BLaER1 treated with 17β-estradiol and CSF1 and Interleukin-3, amounts not matched to agents 10 nM and 100 nM (cell line): ENCODE data around the gene ATP11A.

Experiments used
- H3K27ac ChIP-seq, 11 experiments: shearing (Covaris generic); formaldehyde crosslinking; 2 replicates each; pipeline ENCODE4 v1.8.1; 2022
- H3K27me3 ChIP-seq, 11 experiments: shearing (Covaris generic); formaldehyde crosslinking; 2 replicates each; pipeline ENCODE4 v1.8.1; 2022
- H3K36me3 ChIP-seq, 11 experiments: shearing (Covaris generic); formaldehyde crosslinking; 2 replicates each; pipeline ENCODE4 v1.8.1; 2022
- H3K4me1 ChIP-seq, 10 experiments: shearing (Covaris generic); formaldehyde crosslinking; 2 replicates each; pipeline ENCODE4 v1.8.1; 2022
- H3K4me2 ChIP-seq, 11 experiments: shearing (Covaris generic); formaldehyde crosslinking; 2 replicates each; pipeline ENCODE4 v1.8.1; 2022
- H3K4me3 ChIP-seq, 10 experiments: shearing (Covaris generic); formaldehyde crosslinking; 2 replicates each; pipeline ENCODE4 v1.8.1; 2022
- H3K9ac ChIP-seq, 11 experiments: shearing (Covaris generic); formaldehyde crosslinking; 2 replicates each; pipeline ENCODE4 v1.8.1; 2022
- H3K9me3 ChIP-seq, 11 experiments: shearing (Covaris generic); formaldehyde crosslinking; replicated peaks in 1 of 11; 2 replicates each; pipeline ENCODE4 v1.8.1; 2022
- H4K20me1 ChIP-seq, 11 experiments: shearing (Covaris generic); formaldehyde crosslinking; 2 replicates each; pipeline ENCODE4 v1.8.1; 2022
- Cebpa-rat ChIP-seq, 11 experiments: shearing (Covaris generic); IDR thresholded peaks; 2 replicates each; pipeline ENCODE4 v1.8.1; 2022

Gene ATP11A

GRCh38 chr13:112777637-112778406 lies 88.0 kb downstream of the ATP11A start:
- H3K4me3 ChIP-seq: no peak overlapping the region
- H3K36me3 ChIP-seq: peaks cover 0 to 56% (median 9%) of the 10 kb centered on the region in 11 experiments; a peak in 10 of 22 replicates
- peak overlapping the region in 10 of 11 experiments; percentile 12 to 66 (median 50); a peak in 19 of 22 replicates for H3K4me2 ChIP-seq
- H3K9me3 ChIP-seq: no peaks in the 10 kb centered on the region
- no peak for TF ChIP-seq Cebpa-rat (IDR thresholded peaks at IDR 0.05)
- peaks cover 98 to 100% (median 100%) of the 10 kb centered on the region in 11 experiments for H4K20me1 ChIP-seq
- H3K4me1 ChIP-seq: peaks cover 14 to 74% (median 66%) of the 10 kb centered on the region in 10 experiments; a peak in 18 of 20 replicates
- H3K27me3 ChIP-seq: no peaks in the 10 kb centered on the region
- H3K9ac ChIP-seq: no peak overlapping the region
- no peak overlapping the region; a peak in 1 of 22 replicates for H3K27ac ChIP-seq

- no peak overlapping the region for H3K4me3 ChIP-seq
- peaks cover 3 to 57% (median 13%) of the 10 kb centered on the region in 11 experiments; a peak in 19 of 22 replicates for H3K36me3 ChIP-seq
- H3K27me3 ChIP-seq: no peaks in the 10 kb centered on the region
- no peak overlapping the region for H3K27ac ChIP-seq
- no peak for TF ChIP-seq Cebpa-rat (IDR thresholded peaks at IDR 0.05)
- peaks cover 96 to 100% (median 100%) of the 10 kb centered on the region in 11 experiments for H4K20me1 ChIP-seq
- H3K4me1 ChIP-seq: peaks cover 14 to 67% (median 62%) of the 10 kb centered on the region in 10 experiments; a peak in 18 of 20 replicates
- H3K4me2 ChIP-seq: no peak overlapping the region; a peak in 2 of 22 replicates
- peaks cover 0 to 3% (median 0%) of the 10 kb centered on the region in 11 experiments; a peak in 1 of 22 replicates for H3K9me3 ChIP-seq
- H3K9ac ChIP-seq: no peak overlapping the region
These were observed 90.2 kb downstream of the ATP11A start for GRCh38 chr13:112779856-112780604.

DNA sequence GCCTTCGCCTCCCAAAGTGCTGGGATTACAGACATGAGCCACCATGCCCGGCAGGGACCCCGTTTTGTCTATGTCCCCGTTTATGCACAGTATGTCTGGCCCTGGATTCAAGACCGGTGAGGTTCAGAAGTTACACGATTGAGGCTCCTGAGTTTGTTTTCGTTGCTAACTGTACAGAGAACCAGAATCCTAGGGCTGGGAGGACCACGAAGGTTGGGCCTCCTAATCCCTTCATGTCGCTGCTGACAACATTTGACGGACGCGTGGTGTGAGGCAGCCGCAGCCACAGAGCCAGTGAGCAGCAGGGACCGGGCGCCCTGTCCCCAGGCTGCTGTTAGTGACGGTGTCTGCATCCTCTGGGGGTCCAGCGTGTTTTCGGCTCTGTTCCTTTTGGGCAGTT lies 91.4 kb downstream of the ATP11A start:
- H4K20me1 ChIP-seq: peaks cover 85 to 95% (median 94%) of the 10 kb centered on the region in 11 experiments
- peaks cover 14 to 58% (median 54%) of the 10 kb centered on the region in 10 experiments; a peak in 18 of 20 replicates for H3K4me1 ChIP-seq
- TF ChIP-seq Cebpa-rat (IDR thresholded peaks at IDR 0.05): no peak
- no peak overlapping the region for H3K27ac ChIP-seq
- no peak overlapping the region for H3K9ac ChIP-seq
- no peaks in the 10 kb centered on the region for H3K27me3 ChIP-seq
- H3K4me3 ChIP-seq: no peak overlapping the region
- peak overlapping the region in 6 of 11 experiments; percentile 24 to 65 (median 40); a peak in 10 of 22 replicates for H3K4me2 ChIP-seq
- peaks cover 0 to 12% (median 0%) of the 10 kb centered on the region in 11 experiments; a peak in 6 of 22 replicates for H3K9me3 ChIP-seq
- peaks cover 11 to 63% (median 20%) of the 10 kb centered on the region in 11 experiments for H3K36me3 ChIP-seq

- H3K4me2 ChIP-seq: peak overlapping the region in 9 of 11 experiments; percentile 5 to 65 (median 41); a peak in 14 of 22 replicates
- peaks cover 16 to 69% (median 26%) of the 10 kb centered on the region in 11 experiments for H3K36me3 ChIP-seq
- H3K27me3 ChIP-seq: no peaks in the 10 kb centered on the region
- H3K4me1 ChIP-seq: peaks cover 9 to 51% (median 48%) of the 10 kb centered on the region in 10 experiments; a peak in 18 of 20 replicates
- H3K9me3 ChIP-seq: peaks cover 5 to 18% (median 6%) of the 10 kb centered on the region in 11 experiments; a peak in 18 of 22 replicates
- H4K20me1 ChIP-seq: peaks cover 78 to 88% (median 87%) of the 10 kb centered on the region in 11 experiments
- peak overlapping the region in 2 of 11 experiments; percentile 4 to 18; a peak in 2 of 22 replicates for H3K9ac ChIP-seq
- TF ChIP-seq Cebpa-rat (IDR thresholded peaks at IDR 0.05): no peak
- no peak overlapping the region for H3K27ac ChIP-seq
- H3K4me3 ChIP-seq: no peak overlapping the region
These were observed 92.1 kb downstream of the ATP11A start for GRCh38 chr13:112781881-112782361.

GRCh38 chr13:112782429-112783010 lies 92.7 kb downstream of the ATP11A start:
- Histone ChIP-seq H3K4me2 (peak overlapping the region in 9 of 11 experiments; percentile 12 to 65 (median 41); a peak in 16 of 22 replicates), H3K4me3 (no peak overlapping the region), H4K20me1 (peaks cover 72 to 82% (median 81%) of the 10 kb centered on the region in 11 experiments), H3K9ac (peak overlapping the region in 3 of 11 experiments; percentile 4 to 20 (median 18); a peak in 3 of 22 replicates), H3K27me3 (no peaks in the 10 kb centered on the region), H3K4me1 (peaks cover 3 to 46% (median 42%) of the 10 kb centered on the region in 10 experiments; a peak in 18 of 20 replicates), H3K9me3 (peaks cover 9 to 23% (median 12%) of the 10 kb centered on the region in 11 experiments; a peak in 20 of 22 replicates), H3K36me3 (peaks cover 21 to 75% (median 30%) of the 10 kb centered on the region in 11 experiments), H3K27ac (peak overlapping the region in 1 of 11 experiments; percentile 34; a peak in 1 of 22 replicates)
- no peak for TF ChIP-seq Cebpa-rat (IDR thresholded peaks at IDR 0.05)

- no peak for TF ChIP-seq Cebpa-rat (IDR thresholded peaks at IDR 0.05)
- Histone ChIP-seq H3K4me2 (peak overlapping the region in 8 of 11 experiments; percentile 12 to 65 (median 44); a peak in 11 of 22 replicates), H3K9me3 (peaks cover 15 to 31% (median 20%) of the 10 kb centered on the region in 11 experiments; a peak in 21 of 22 replicates), H3K27me3 (no peaks in the 10 kb centered on the region), H4K20me1 (peaks cover 64 to 74% (median 73%) of the 10 kb centered on the region in 11 experiments), H3K9ac (no peak overlapping the region), H3K36me3 (peaks cover 29 to 77% (median 36%) of the 10 kb centered on the region in 11 experiments), H3K27ac (0 out of 22 replicates have a peak overlapping the region, but pooled peaks of 1 of the 11 experiments have one; percentile 26), H3K4me1 (peaks cover 0 to 40% (median 36%) of the 10 kb centered on the region in 10 experiments; a peak in 17 of 20 replicates), H3K4me3 (no peak overlapping the region)
These were observed 93.5 kb downstream of the ATP11A start for GRCh38 chr13:112783135-112783977.

DNA sequence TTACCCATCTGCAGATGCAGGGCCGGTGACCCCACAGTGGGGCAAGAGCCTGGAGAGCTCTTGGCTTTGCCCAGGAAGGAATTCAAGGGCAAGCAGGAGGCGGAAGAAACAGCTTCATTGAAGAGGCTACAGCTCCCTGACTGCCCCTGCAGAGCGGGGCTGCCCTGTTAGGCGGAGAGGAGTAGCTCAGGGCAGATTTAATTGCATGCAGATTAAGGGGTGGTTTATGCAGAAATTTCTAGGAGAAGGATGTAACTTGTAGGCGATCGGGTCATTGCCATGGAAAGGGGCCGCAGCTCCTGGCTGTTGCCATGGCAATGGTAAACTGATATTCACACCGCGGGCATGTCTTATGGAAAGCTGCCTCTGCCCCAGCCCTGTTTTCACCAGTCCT lies 94.1 kb downstream of the ATP11A start:
- Histone ChIP-seq H3K4me1 (peaks cover 0 to 40% (median 36%) of the 10 kb centered on the region in 10 experiments; a peak in 17 of 20 replicates), H3K4me2 (0 out of 22 replicates have a peak overlapping the region, but pooled peaks of 2 of the 11 experiments have one; percentile 54 to 65)

More for the DNA sequence above, 94.1 kb downstream of the ATP11A start:
- Histone ChIP-seq H3K4me3 (no peak overlapping the region), H3K27me3 (no peaks in the 10 kb centered on the region), H3K9me3 (peaks cover 17 to 37% (median 26%) of the 10 kb centered on the region in 11 experiments; a peak in 21 of 22 replicates), H3K9ac (no peak overlapping the region), H3K27ac (no peak overlapping the region), H4K20me1 (peaks cover 59 to 68% (median 67%) of the 10 kb centered on the region in 11 experiments), H3K36me3 (peaks cover 34 to 78% (median 41%) of the 10 kb centered on the region in 11 experiments)
- TF ChIP-seq Cebpa-rat (IDR thresholded peaks at IDR 0.05): no peak
